Measurements from ENCODE around the gene SETX. TPM values are rescaled to one million over a fixed set of nuclear protein-coding genes. Genes with fewer than 3 reads are reported as not detected.
"Not testable (repeated sequence)": the region's sequence is repeated elsewhere in the genome, so short reads cannot be mapped to it uniquely, and the experiment has no call there.

Gene SETX
- 28.2 TPM for polyA plus RNA-seq (2013, experiment 1 of 2)
- 25.9 TPM for polyA plus RNA-seq (2013, experiment 2 of 2)

- H3K27ac ChIP-seq (ENCODE audit: low read depth, low read length, severe bottlenecking): peak within 1 kb of the TSS; percentile 86
- no peaks in the 10 kb centered on the region for H3K9me3 ChIP-seq (ENCODE audit: control insufficient read depth, low read length)
- 0% methylated on average over 59 to 71 of the region's 82 CpGs for WGBS, 2 experiments (ENCODE audit: insufficient coverage in 2 of 2)
- peaks cover 21% of the 10 kb centered on the region for H3K4me1 ChIP-seq (ENCODE audit: control insufficient read depth, insufficient read depth, low read length, poor library complexity, severe bottlenecking)
- peak within 1 kb of the TSS; percentile 95 for H3K4me3 ChIP-seq (ENCODE audit: extremely low read depth, insufficient read depth, low read length, poor library complexity, severe bottlenecking)
- peaks cover 36% of the 10 kb centered on the region for H3K36me3 ChIP-seq (ENCODE audit: control insufficient read depth, insufficient read depth, low read length)
Measured at GRCh38 chr9:132354637-132355355, at the start of gene SETX. Gene SETX (minus strand): TSS chr9:132354986. CDS start chr9:132349428, 5,558 bp downstream.

DNA sequence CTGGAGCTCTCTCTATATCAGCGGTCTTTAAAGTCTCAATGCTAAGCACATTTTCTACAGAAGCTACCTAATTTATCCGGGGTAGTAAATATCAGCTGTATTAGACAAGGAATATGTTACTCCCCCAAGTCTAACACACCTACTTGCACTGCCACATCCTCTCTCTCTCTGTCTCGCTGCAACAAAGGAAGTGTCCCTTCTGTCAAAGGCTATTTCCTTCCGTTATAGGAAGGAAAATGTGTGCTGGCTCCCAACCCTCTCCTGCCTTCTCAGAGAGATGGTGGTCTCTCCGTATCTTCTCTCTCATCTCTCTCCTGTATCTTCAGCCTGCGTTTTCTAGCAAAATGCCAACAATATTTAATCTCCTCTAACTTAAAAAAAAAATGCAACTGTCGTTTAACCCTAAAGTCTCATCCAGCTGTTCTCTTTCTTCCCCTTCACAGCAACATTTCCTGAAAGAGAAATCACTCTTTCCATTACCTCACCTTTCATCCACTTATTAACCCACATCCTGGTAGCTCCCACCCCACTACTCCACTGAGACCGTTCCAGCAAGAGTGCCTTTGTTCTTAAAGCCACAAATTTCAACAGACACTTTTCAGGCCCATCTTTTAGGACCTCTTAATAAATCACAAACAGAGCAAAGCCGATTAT, 49.6 kb upstream of the SETX start:
- H3K9me3 ChIP-seq (ENCODE audit: control insufficient read depth, low read length): no peaks in the 10 kb centered on the region
- no peak overlapping the region for H3K27ac ChIP-seq (ENCODE audit: low read depth, low read length, severe bottlenecking)
- H3K36me3 ChIP-seq (ENCODE audit: control insufficient read depth, insufficient read depth, low read length): peaks cover 39% of the 10 kb centered on the region
- 91 to 93% methylated on average over 6 to 7 of the region's 9 CpGs for WGBS, 2 experiments (ENCODE audit: insufficient coverage in 2 of 2)
- H3K4me1 ChIP-seq (ENCODE audit: control insufficient read depth, insufficient read depth, low read length, poor library complexity, severe bottlenecking): no peaks in the 10 kb centered on the region
- no peak overlapping the region for H3K4me3 ChIP-seq (ENCODE audit: extremely low read depth, insufficient read depth, low read length, poor library complexity, severe bottlenecking)

DNA sequence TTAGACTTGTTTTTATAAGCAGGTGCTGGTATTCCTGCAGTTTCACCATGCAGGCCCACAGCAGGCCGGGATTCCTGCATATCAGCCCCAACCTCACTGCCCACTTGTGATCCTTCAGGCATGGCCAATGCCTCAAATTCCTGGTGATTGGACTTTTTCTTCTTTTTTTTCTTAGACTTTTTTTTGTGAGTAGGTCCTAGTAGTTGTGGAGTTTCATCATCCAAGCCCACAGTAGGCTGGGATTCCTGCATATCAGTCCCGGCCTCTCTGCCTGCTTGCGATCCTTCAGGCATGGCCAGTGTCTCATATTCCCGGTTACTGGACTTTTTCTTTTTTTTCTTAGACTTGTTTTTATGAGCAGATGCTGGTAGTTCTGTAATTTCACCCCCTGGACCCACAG, 47.0 kb upstream of the SETX start:
- Histone ChIP-seq H3K4me3 (ENCODE audit: extremely low read depth, insufficient read depth, low read length, poor library complexity, severe bottlenecking) (no peak overlapping the region), H3K36me3 (ENCODE audit: control insufficient read depth, insufficient read depth, low read length) (peaks cover 55% of the 10 kb centered on the region), H3K4me1 (ENCODE audit: control insufficient read depth, insufficient read depth, low read length, poor library complexity, severe bottlenecking) (no peaks in the 10 kb centered on the region), H3K27ac (ENCODE audit: low read depth, low read length, severe bottlenecking) (no peak overlapping the region), H3K9me3 (ENCODE audit: control insufficient read depth, low read length) (no peaks in the 10 kb centered on the region)
- 95 to 100% methylated on average over 3 to 4 of the region's 4 CpGs for WGBS, 2 experiments (ENCODE audit: insufficient coverage in 2 of 2)

- no peaks in the 10 kb centered on the region for H3K9me3 ChIP-seq (ENCODE audit: control insufficient read depth, low read length)
- no peaks in the 10 kb centered on the region for H3K4me1 ChIP-seq (ENCODE audit: control insufficient read depth, insufficient read depth, low read length, poor library complexity, severe bottlenecking)
- H3K36me3 ChIP-seq (ENCODE audit: control insufficient read depth, insufficient read depth, low read length): peaks cover 78% of the 10 kb centered on the region
- H3K27ac ChIP-seq (ENCODE audit: low read depth, low read length, severe bottlenecking): no peak overlapping the region
- no peak overlapping the region for H3K4me3 ChIP-seq (ENCODE audit: extremely low read depth, insufficient read depth, low read length, poor library complexity, severe bottlenecking)
- WGBS, 2 experiments (ENCODE audit: insufficient coverage in 2 of 2): 96 to 98% methylated on average over 6 to 10 of the region's 11 CpGs
Measured at GRCh38 chr9:132395560-132395959, 40.8 kb upstream of the SETX start.

- peaks cover 89% of the 10 kb centered on the region for H3K36me3 ChIP-seq (ENCODE audit: control insufficient read depth, insufficient read depth, low read length)
- WGBS, 2 experiments (ENCODE audit: insufficient coverage in 2 of 2): 95 to 97% methylated on average over 10 of the region's 11 CpGs
- H3K4me1 ChIP-seq (ENCODE audit: control insufficient read depth, insufficient read depth, low read length, poor library complexity, severe bottlenecking): no peaks in the 10 kb centered on the region
- H3K9me3 ChIP-seq (ENCODE audit: control insufficient read depth, low read length): no peaks in the 10 kb centered on the region
- no peak overlapping the region for H3K27ac ChIP-seq (ENCODE audit: low read depth, low read length, severe bottlenecking)
- H3K4me3 ChIP-seq (ENCODE audit: extremely low read depth, insufficient read depth, low read length, poor library complexity, severe bottlenecking): no peak overlapping the region
Measured at GRCh38 chr9:132391449-132391848, 36.7 kb upstream of the SETX start.

DNA sequence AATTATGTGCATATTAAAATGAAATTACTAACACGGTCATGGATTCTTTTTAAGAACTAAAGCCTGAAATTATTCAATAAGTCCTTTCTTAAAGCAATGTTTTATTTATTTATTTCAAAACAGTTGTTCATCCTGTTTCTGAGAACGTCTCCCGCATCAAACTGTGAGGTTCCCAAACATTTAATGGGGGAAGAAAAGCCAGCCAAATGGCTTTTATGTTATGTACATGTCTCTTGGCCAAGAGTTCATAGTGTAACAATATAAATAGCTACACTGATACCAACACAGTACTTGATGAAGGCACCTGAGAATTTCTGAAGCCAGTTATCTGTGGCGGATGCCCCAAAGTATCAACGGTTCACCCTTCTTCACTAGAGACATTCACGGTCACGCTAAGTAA, 36.2 kb upstream of the SETX start:
- Histone ChIP-seq H3K36me3 (ENCODE audit: control insufficient read depth, insufficient read depth, low read length) (peaks cover 89% of the 10 kb centered on the region), H3K27ac (ENCODE audit: low read depth, low read length, severe bottlenecking) (no peak overlapping the region), H3K9me3 (ENCODE audit: control insufficient read depth, low read length) (no peaks in the 10 kb centered on the region), H3K4me3 (ENCODE audit: extremely low read depth, insufficient read depth, low read length, poor library complexity, severe bottlenecking) (no peak overlapping the region), H3K4me1 (ENCODE audit: control insufficient read depth, insufficient read depth, low read length, poor library complexity, severe bottlenecking) (no peaks in the 10 kb centered on the region)
- 88 to 98% methylated on average over 2 to 4 of the region's 7 CpGs for WGBS, 2 experiments (ENCODE audit: insufficient coverage in 2 of 2)

DNA sequence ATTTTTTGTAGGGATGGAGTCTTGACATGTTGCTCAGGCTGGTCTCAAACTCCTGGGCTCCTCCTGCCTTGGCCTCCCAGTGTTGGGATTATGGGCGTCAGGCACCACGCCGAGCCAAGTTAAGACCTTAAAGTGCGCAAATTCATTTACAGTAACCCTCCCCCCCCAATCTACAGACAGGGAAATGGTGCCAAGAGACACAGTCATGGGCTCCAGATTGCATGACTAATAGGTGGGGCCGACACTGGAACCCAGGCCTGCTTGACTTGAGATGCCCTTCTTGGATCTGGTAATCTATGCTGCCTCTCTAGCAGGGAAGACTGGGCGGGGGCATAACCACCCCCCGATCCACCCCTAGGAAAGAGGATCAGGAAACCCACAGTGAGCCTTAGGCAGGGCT, 32.3 kb upstream of the SETX start:
- Histone ChIP-seq H3K9me3 (ENCODE audit: control insufficient read depth, low read length) (no peaks in the 10 kb centered on the region), H3K27ac (ENCODE audit: low read depth, low read length, severe bottlenecking) (no peak overlapping the region), H3K4me3 (ENCODE audit: extremely low read depth, insufficient read depth, low read length, poor library complexity, severe bottlenecking) (no peak overlapping the region), H3K36me3 (ENCODE audit: control insufficient read depth, insufficient read depth, low read length) (peaks cover 91% of the 10 kb centered on the region), H3K4me1 (ENCODE audit: control insufficient read depth, insufficient read depth, low read length, poor library complexity, severe bottlenecking) (no peaks in the 10 kb centered on the region)
- 87 to 100% methylated on average over 3 to 4 of the region's 7 CpGs for WGBS, 2 experiments (ENCODE audit: insufficient coverage in 2 of 2)

DNA sequence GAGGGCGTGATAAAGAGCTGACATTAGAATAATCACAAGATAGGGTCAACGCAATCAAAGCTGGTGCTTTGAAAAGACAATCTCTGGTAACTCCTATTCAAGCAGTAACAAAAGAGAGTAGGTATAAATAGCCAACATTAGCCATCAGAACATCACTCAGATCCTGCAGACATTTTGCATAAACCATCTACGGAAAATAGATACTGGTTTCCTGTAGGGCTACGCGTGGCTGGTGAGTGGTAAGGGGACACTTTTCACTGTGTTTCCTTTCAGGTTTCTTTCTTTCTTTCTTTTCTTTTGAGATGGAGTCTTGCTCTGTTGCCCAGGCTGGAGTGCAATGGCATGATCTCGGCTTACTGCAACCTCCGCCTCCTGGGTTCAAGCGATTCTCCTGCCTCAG, 29.6 kb upstream of the SETX start:
- Histone ChIP-seq H3K27ac (ENCODE audit: low read depth, low read length, severe bottlenecking) (no peak overlapping the region), H3K36me3 (ENCODE audit: control insufficient read depth, insufficient read depth, low read length) (peaks cover 84% of the 10 kb centered on the region), H3K9me3 (ENCODE audit: control insufficient read depth, low read length) (no peaks in the 10 kb centered on the region), H3K4me1 (ENCODE audit: control insufficient read depth, insufficient read depth, low read length, poor library complexity, severe bottlenecking) (no peaks in the 10 kb centered on the region), H3K4me3 (ENCODE audit: extremely low read depth, insufficient read depth, low read length, poor library complexity, severe bottlenecking) (no peak overlapping the region)
- WGBS, 2 experiments (ENCODE audit: insufficient coverage in 2 of 2): 100% methylated on average over 1 to 2 of the region's 8 CpGs

- H3K36me3 ChIP-seq (ENCODE audit: control insufficient read depth, insufficient read depth, low read length): peaks cover 84% of the 10 kb centered on the region
- WGBS, 2 experiments (ENCODE audit: insufficient coverage in 2 of 2): 94 to 98% methylated on average over 4 to 6 of the region's 10 CpGs
- no peaks in the 10 kb centered on the region for H3K4me1 ChIP-seq (ENCODE audit: control insufficient read depth, insufficient read depth, low read length, poor library complexity, severe bottlenecking)
- H3K4me3 ChIP-seq (ENCODE audit: extremely low read depth, insufficient read depth, low read length, poor library complexity, severe bottlenecking): no peak overlapping the region
- H3K9me3 ChIP-seq (ENCODE audit: control insufficient read depth, low read length): no peaks in the 10 kb centered on the region
- H3K27ac ChIP-seq (ENCODE audit: low read depth, low read length, severe bottlenecking): no peak overlapping the region
Measured at GRCh38 chr9:132383462-132383883, 28.7 kb upstream of the SETX start.

- Histone ChIP-seq H3K36me3 (ENCODE audit: control insufficient read depth, insufficient read depth, low read length) (peaks cover 83% of the 10 kb centered on the region), H3K9me3 (ENCODE audit: control insufficient read depth, low read length) (no peaks in the 10 kb centered on the region), H3K4me3 (ENCODE audit: extremely low read depth, insufficient read depth, low read length, poor library complexity, severe bottlenecking) (no peak overlapping the region), H3K4me1 (ENCODE audit: control insufficient read depth, insufficient read depth, low read length, poor library complexity, severe bottlenecking) (no peaks in the 10 kb centered on the region), H3K27ac (ENCODE audit: low read depth, low read length, severe bottlenecking) (no peak overlapping the region)
- 91 to 94% methylated on average over 3 to 6 of the region's 9 CpGs for WGBS, 2 experiments (ENCODE audit: insufficient coverage in 2 of 2)
Measured at GRCh38 chr9:132381966-132382541, 27.3 kb upstream of the SETX start.

- not testable (repeated sequence) for H3K4me1 ChIP-seq (ENCODE audit: control insufficient read depth, insufficient read depth, low read length, poor library complexity, severe bottlenecking); H3K9me3 ChIP-seq (ENCODE audit: control insufficient read depth, low read length); H3K4me3 ChIP-seq (ENCODE audit: extremely low read depth, insufficient read depth, low read length, poor library complexity, severe bottlenecking); H3K27ac ChIP-seq (ENCODE audit: low read depth, low read length, severe bottlenecking)
- H3K36me3 ChIP-seq (ENCODE audit: control insufficient read depth, insufficient read depth, low read length): peaks cover 74% of the 10 kb centered on the region
- whole genome bisulfite sequencing, 2 experiments (ENCODE audit: insufficient coverage in 2 of 2): 98 to 100% methylated on average over 2 to 3 of the region's 3 CpGs
Measured at GRCh38 chr9:132378416-132378815, 23.6 kb upstream of the SETX start.

All from mesodermal cell (in vitro differentiated cells).